ENCODE measurements around the gene SH3BP5L. TPM values are rescaled to one million over a fixed set of nuclear protein-coding genes. Genes with fewer than 3 reads are reported as not detected.

The SH3BP5L gene
- total and polyA plus RNA-seq, 2 of the 4 experiments (the other 2 are of a cell fraction), result 23.3 to 35.9 TPM

DNA sequence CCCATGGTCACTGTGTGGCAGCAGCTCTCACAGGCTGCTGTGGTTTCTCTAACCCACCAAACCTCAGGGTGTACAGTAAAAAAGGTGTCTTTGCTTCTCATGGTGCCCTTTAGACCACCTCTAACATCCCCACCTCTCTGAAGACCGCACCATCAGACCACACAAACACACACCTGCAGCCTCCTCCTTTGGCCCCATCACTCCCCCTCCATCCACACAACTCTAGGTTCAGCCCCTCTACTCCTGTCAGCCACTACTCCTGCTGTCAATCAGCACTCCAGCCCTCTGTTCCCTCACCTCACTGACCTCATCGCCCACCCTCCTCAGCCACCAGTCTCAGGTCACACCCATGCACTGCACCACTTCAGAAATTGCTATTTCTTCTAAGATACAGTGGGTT is 25.7 kb upstream of the SH3BP5L start:
- dilution Hi-C loops (cut with HindIII; ENCODE audit: low sequenced_read_pairs, unreplicated experiment) (no loop called here), in situ Hi-C loops (cut with MboI; ENCODE audit: low sequenced_read_pairs) (no loop called here), intact Hi-C loops (cut with micrococcal nuclease) (no loop called here)
- ChIA-PET CTCF (no interaction called here), POLR2A (ENCODE audit: unreplicated experiment) (no interaction called here)
- H3K4me3 ChIP-seq (ENCODE audit: insufficient read depth, low read depth, low read length), result no peak overlapping the region
- no peak overlapping the region for H3K56ac ChIP-seq (ENCODE audit: extremely low read depth, insufficient read depth, low read length)
- BruUV-seq (replicated peaks), result no TSS peak
- no peaks in the 10 kb centered on the region for H3K9me3 ChIP-seq (ENCODE audit: control insufficient read depth, insufficient read depth, low read length)
- no peak overlapping the region for H2BK20ac ChIP-seq (ENCODE audit: low read depth, low read length)
- H2BK120ac ChIP-seq (ENCODE audit: low read depth, low read length), result no peak overlapping the region
- no peak overlapping the region for H2AFZ ChIP-seq (replicated peaks; ENCODE audit: low read length, poor library complexity)
- no peaks in the 10 kb centered on the region; the same call in 1 of the 2 replicates for H4K20me1 ChIP-seq (ENCODE audit: insufficient read depth, low read length)
- H2AK9ac ChIP-seq (replicated peaks; ENCODE audit: low read depth, low read length, poor library complexity), result no peak overlapping the region
- H3K4ac ChIP-seq (ENCODE audit: low read depth, low read length), result no peak overlapping the region
- no peak overlapping the region for H3K23ac ChIP-seq (ENCODE audit: low read depth, low read length)
- no peak overlapping the region for H4K5ac ChIP-seq (ENCODE audit: low read depth, low read length)
- peaks cover 13% of the 10 kb centered on the region; the same call in 1 of the 2 replicates for H3K9me1 ChIP-seq (ENCODE audit: insufficient read depth, low read length)
- DNase-seq, result no peak
- no peaks in the 10 kb centered on the region for H3K27me3 ChIP-seq (ENCODE audit: control insufficient read depth, insufficient read depth, low read length)
- no CpG with 5 or more reads among the region's 2 CpGs for WGBS, 2 experiments (ENCODE audit: extremely low coverage in 2 of 2, insufficient read length in 1 of 2)
- no peak overlapping the region for H3K4me2 ChIP-seq (ENCODE audit: low read depth, low read length)
- no peak overlapping the region for H3K9ac ChIP-seq (ENCODE audit: low read depth, low read length)
- no peak overlapping the region for H2BK5ac ChIP-seq (ENCODE audit: low read depth, low read length, poor library complexity, severe bottlenecking)
- H3K4me1 ChIP-seq (ENCODE audit: control insufficient read depth, insufficient read depth, low read length), result no peaks in the 10 kb centered on the region
- H3K27ac ChIP-seq (ENCODE audit: insufficient read depth, low read length), result no peak overlapping the region
- no peak for ATAC-seq (ENCODE audit: low read depth)
- peaks cover 11 to 21% of the 10 kb centered on the region in 2 experiments for H3K79me1 ChIP-seq (ENCODE audit: low read depth in 1 of 2, low read length in 2 of 2)
- no peak overlapping the region for H3K18ac ChIP-seq (ENCODE audit: low read depth, low read length)
- no peak overlapping the region for H2AK5ac ChIP-seq (ENCODE audit: low read depth, low read length)
- no peak overlapping the region for H2BK15ac ChIP-seq (ENCODE audit: low read depth, low read length)
- no peak overlapping the region for H3K14ac ChIP-seq (replicated peaks; ENCODE audit: low read depth, low read length)
- H4K91ac ChIP-seq (ENCODE audit: insufficient read depth, low read depth, low read length), result no peak overlapping the region
- TF ChIP-seq SMC3 (IDR thresholded peaks at IDR 0.05; ENCODE audit: low read depth, low read length), result no peak
- peaks cover 62% of the 10 kb centered on the region for H3K36me3 ChIP-seq (ENCODE audit: control insufficient read depth, insufficient read depth, low read length)
- no peak overlapping the region for H4K8ac ChIP-seq (ENCODE audit: low read depth in 2 of 2, low read length in 2 of 2)

All from IMR-90 (cell line).